OCI-LY1 (cell line): ENCODE measurements around the gene ACER3.

ENCODE experiments used
- H2AFZ ChIP-seq: fragments of 200-600 bp; sonication (generic), shearing (Covaris generic); 2 replicates; pipeline ENCODE4 v1.6.0; 2014; ENCODE audit warnings: antibody characterized with exemption, mild to moderate bottlenecking, low read length
- H3F3A ChIP-seq: fragments of 200-600 bp; sonication (generic), shearing (Covaris generic); 2 replicates; pipeline ENCODE4 v1.6.0; 2014; ENCODE audit warnings: mild to moderate bottlenecking, antibody characterized with exemption, low read length, moderate library complexity; ENCODE audit not compliant: insufficient read depth
- H3K27ac ChIP-seq: fragments of 200-600 bp; sonication (generic); 2 replicates; pipeline ENCODE4 v1.5.1; 2014; ENCODE audit warnings: low read length, mixed run types, mild to moderate bottlenecking, low read depth; ENCODE audit not compliant: poor library complexity, severe bottlenecking
- H3K27me3 ChIP-seq: fragments of 200-600 bp; sonication (generic); 2 replicates; pipeline ENCODE4 v1.6.0; 2014; ENCODE audit warnings: antibody characterized with exemption, mild to moderate bottlenecking, low read length, moderate library complexity; ENCODE audit not compliant: insufficient read depth
- H3K36me3 ChIP-seq: fragments of 200-600 bp; sonication (generic); 2 replicates; pipeline ENCODE4 v1.6.1; 2014; ENCODE audit warnings: mild to moderate bottlenecking, antibody characterized with exemption, low read length, moderate library complexity, mixed read lengths; ENCODE audit not compliant: insufficient read depth
- H3K4me1 ChIP-seq: fragments of 200-600 bp; sonication (generic); 2 replicates; pipeline ENCODE4 v1.5.1; 2014; ENCODE audit warnings: mild to moderate bottlenecking, low read length, moderate library complexity; ENCODE audit not compliant: insufficient read depth, severe bottlenecking
- H3K4me2 ChIP-seq: fragments of 200-600 bp; sonication (generic), shearing (Covaris generic); 2 replicates; pipeline ENCODE4 v1.6.1; 2014; ENCODE audit warnings: low read length
- H3K4me3 ChIP-seq: fragments of 200-600 bp; sonication (generic); 2 replicates; pipeline ENCODE4 v1.5.1; 2014; ENCODE audit warnings: low read length, low read depth, mild to moderate bottlenecking, mixed read lengths; ENCODE audit not compliant: poor library complexity, severe bottlenecking
- H3K79me2 ChIP-seq: fragments of 200-600 bp; shearing (Covaris generic); 2 replicates; pipeline ENCODE4 v1.6.1; 2016; ENCODE audit warnings: mixed run types, low read length, mixed read lengths; ENCODE audit not compliant: insufficient read depth
- H3K9ac ChIP-seq: fragments of 200-600 bp; sonication (generic), shearing (Covaris generic); 2 replicates; pipeline ENCODE4 v1.6.1; 2014; ENCODE audit warnings: mild to moderate bottlenecking, low read length, mixed read lengths
- H3K9me2 ChIP-seq: fragments of 200-600 bp; sonication (generic), shearing (Covaris generic); 2 replicates; pipeline ENCODE4 v1.6.1; 2014; ENCODE audit warnings: low read depth, mild to moderate bottlenecking, low read length, mixed read lengths
- H3K9me3 ChIP-seq: fragments of 200-600 bp; shearing (Covaris generic); 2 replicates; pipeline ENCODE4 v1.6.1; 2014; ENCODE audit warnings: low read length, mixed read lengths
- H4K20me1 ChIP-seq: fragments of 200-600 bp; sonication (generic), shearing (Covaris generic); 2 replicates; pipeline ENCODE4 v1.6.0; 2016; ENCODE audit warnings: mild to moderate bottlenecking, low read length; ENCODE audit not compliant: insufficient read depth
- CTCF ChIP-seq: fragments of 200-600 bp; sonication (generic), shearing (Covaris generic); IDR thresholded peaks from 2 replicates; pipeline ENCODE4 v1.5.1; 2017; ENCODE audit warnings: mild to moderate bottlenecking, antibody characterized with exemption, low read length, moderate library complexity, mixed read lengths
- EZH2 ChIP-seq: fragments of 200-600 bp; sonication (generic), shearing (Covaris generic); IDR thresholded peaks from 2 replicates; pipeline ENCODE4 v1.8.0; 2017; ENCODE audit warnings: borderline replicate concordance, mixed run types, mild to moderate bottlenecking, antibody characterized with exemption, low read length, moderate library complexity, mixed read lengths

Gene ACER3

GRCh38 chr11:76903325-76903724, 42.6 kb downstream of the ACER3 start:
- no peaks in the 10 kb centered on the region for H3K9me2 ChIP-seq
- H3K36me3 ChIP-seq = no peaks in the 10 kb centered on the region
- no peaks in the 10 kb centered on the region for H3K79me2 ChIP-seq
- no peak overlapping the region for H3K4me3 ChIP-seq
- no peaks in the 10 kb centered on the region for H4K20me1 ChIP-seq
- no peaks in the 10 kb centered on the region for H3K27me3 ChIP-seq
- H2AFZ ChIP-seq = no peak overlapping the region
- no peak overlapping the region for H3K27ac ChIP-seq
- H3K4me1 ChIP-seq = no peaks in the 10 kb centered on the region
- H3K4me2 ChIP-seq = no peak overlapping the region
- no peak overlapping the region for H3K9ac ChIP-seq
- H3K9me3 ChIP-seq = peaks cover 8% of the 10 kb centered on the region; the same call in 1 of the 2 replicates
- no peaks in the 10 kb centered on the region for H3F3A ChIP-seq
- no peak for TF ChIP-seq EZH2
- no peak for TF ChIP-seq CTCF

GRCh38 chr11:76910620-76911414, 50.1 kb downstream of the ACER3 start:
- Histone ChIP-seq H3K9me3 (peaks cover 8% of the 10 kb centered on the region; the same call in 1 of the 2 replicates), H4K20me1 (no peaks in the 10 kb centered on the region), H3K9me2 (no peaks in the 10 kb centered on the region), H3K36me3 (no peaks in the 10 kb centered on the region), H3K79me2 (no peaks in the 10 kb centered on the region), H3K27ac (no peak overlapping the region), H2AFZ (no peak overlapping the region), H3K27me3 (no peaks in the 10 kb centered on the region), H3F3A (no peaks in the 10 kb centered on the region), H3K4me1 (no peaks in the 10 kb centered on the region), H3K4me2 (no peak overlapping the region), H3K4me3 (no peak overlapping the region), H3K9ac (no peak overlapping the region)
- TF ChIP-seq EZH2 (no peak), CTCF (no peak)

DNA sequence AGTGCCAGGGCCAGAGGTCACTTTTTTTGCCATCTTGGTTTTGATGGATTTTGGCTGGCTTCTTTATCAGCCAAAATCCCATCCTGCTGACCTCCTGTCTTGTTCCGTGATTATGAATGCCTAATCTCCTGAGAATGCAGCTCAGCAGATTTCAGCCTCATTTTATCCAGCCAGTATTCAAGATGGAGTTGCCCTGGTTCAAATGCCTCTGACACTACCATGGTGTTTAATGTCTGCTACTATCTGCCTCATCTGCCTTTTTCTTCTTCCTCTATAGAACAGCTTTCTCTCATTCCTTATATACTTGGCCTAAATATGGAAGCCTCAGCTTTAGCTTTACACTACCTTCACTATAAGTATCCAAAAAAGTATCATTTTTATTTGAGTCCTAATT, 50.7 kb downstream of the ACER3 start:
- Histone ChIP-seq H2AFZ (no peak overlapping the region), H3K9me3 (peaks cover 5% of the 10 kb centered on the region; the same call in 1 of the 2 replicates), H3K4me1 (no peaks in the 10 kb centered on the region), H4K20me1 (no peaks in the 10 kb centered on the region), H3K9ac (no peak overlapping the region), H3K9me2 (no peaks in the 10 kb centered on the region), H3K27ac (no peak overlapping the region), H3K4me3 (no peak overlapping the region), H3K4me2 (no peak overlapping the region), H3F3A (no peaks in the 10 kb centered on the region), H3K36me3 (no peaks in the 10 kb centered on the region), H3K79me2 (no peaks in the 10 kb centered on the region), H3K27me3 (no peaks in the 10 kb centered on the region)
- no peak for TF ChIP-seq EZH2

GRCh38 chr11:76916712-76917111, 56.0 kb downstream of the ACER3 start:
- Histone ChIP-seq H3K9me3 (no peaks in the 10 kb centered on the region), H3K27ac (no peak overlapping the region), H3K9ac (no peak overlapping the region), H4K20me1 (no peaks in the 10 kb centered on the region), H3K79me2 (no peaks in the 10 kb centered on the region), H2AFZ (no peak overlapping the region), H3K9me2 (no peaks in the 10 kb centered on the region), H3K4me1 (peaks cover 3% of the 10 kb centered on the region), H3F3A (no peaks in the 10 kb centered on the region), H3K36me3 (no peaks in the 10 kb centered on the region), H3K4me3 (no peak overlapping the region), H3K27me3 (no peaks in the 10 kb centered on the region), H3K4me2 (no peak overlapping the region)
- TF ChIP-seq CTCF (no peak), EZH2 (no peak)
